HG03139 (cell line): ENCODE measurements around the gene ELK4.

Experiments
- ATAC-seq: cut with Tn5 transposase; IDR thresholded peaks from one replicate; pipeline ENCODE4 v1.9.1; 2021; ENCODE audit not compliant: unreplicated experiment

Gene ELK4

GRCh38 chr1:205631010-205631767 lies 622 bp downstream of the ELK4 start:
- ATAC-seq = peak; percentile 50

- no peak for ATAC-seq
These were observed 1.2 kb downstream of the ELK4 start for GRCh38 chr1:205630651-205631009.

- ATAC-seq = no peak
These were observed 1.6 kb downstream of the ELK4 start for GRCh38 chr1:205630241-205630640.

- no peak for ATAC-seq
These were observed 2.1 kb downstream of the ELK4 start for GRCh38 chr1:205629751-205630150.

- ATAC-seq = no peak
These were observed 3.9 kb downstream of the ELK4 start for GRCh38 chr1:205627956-205628355.

- no peak for ATAC-seq
These were observed 5.6 kb downstream of the ELK4 start for GRCh38 chr1:205626216-205626615.

GRCh38 chr1:205623646-205624045 lies 8.2 kb downstream of the ELK4 start:
- ATAC-seq = no peak

GRCh38 chr1:205620269-205620668 lies 11.5 kb downstream of the ELK4 start:
- no peak for ATAC-seq

GRCh38 chr1:205619376-205619775 lies 12.4 kb downstream of the ELK4 start:
- ATAC-seq = no peak

- no peak for ATAC-seq
These were observed 15.1 kb downstream of the ELK4 start for GRCh38 chr1:205616563-205617293.

- no peak for ATAC-seq
These were observed 16.0 kb downstream of the ELK4 start for GRCh38 chr1:205615789-205616188.

GRCh38 chr1:205613854-205614412 lies 17.9 kb downstream of the ELK4 start:
- no peak for ATAC-seq

- no peak for ATAC-seq
These were observed 19.3 kb downstream of the ELK4 start for GRCh38 chr1:205612556-205612955.

GRCh38 chr1:205612104-205612503 lies 19.7 kb downstream of the ELK4 start:
- ATAC-seq = no peak

- ATAC-seq = no peak
These were observed 20.8 kb downstream of the ELK4 start for GRCh38 chr1:205610901-205611466.

GRCh38 chr1:205610036-205610435 lies 21.8 kb downstream of the ELK4 start:
- ATAC-seq = no peak

GRCh38 chr1:205604825-205605505 lies 26.8 kb downstream of the ELK4 start:
- no peak for ATAC-seq

- ATAC-seq = no peak
These were observed 27.8 kb downstream of the ELK4 start for GRCh38 chr1:205604059-205604458.

GRCh38 chr1:205601205-205601604 lies 30.6 kb downstream of the ELK4 start:
- no peak for ATAC-seq

- ATAC-seq = no peak
These were observed 31.7 kb downstream of the ELK4 start for GRCh38 chr1:205600085-205600484.

- no peak for ATAC-seq
These were observed 32.2 kb downstream of the ELK4 start for GRCh38 chr1:205599669-205600042.
